ENCODE data around the gene HS6ST1. TPM values are rescaled to one million over a fixed set of nuclear protein-coding genes. Genes with fewer than 3 reads are reported as not detected.

Gene HS6ST1
- total and polyA plus RNA-seq, 2 donors (not counting 1 experiment from before 2014, with no cell fraction given), result 16.6 to 59.9 TPM

GRCh38 chr2:128346291-128347170 is 27.9 kb upstream of the HS6ST1 start:
- Histone ChIP-seq H3K27me3 (ENCODE audit: control insufficient read depth, insufficient read depth, low read length) (no peaks in the 10 kb centered on the region), H3K4me2 (ENCODE audit: extremely low read depth, insufficient read depth, low read length) (no peak overlapping the region), H3K4me3 (replicated peaks in 1 of 4; ENCODE audit: control extremely low read depth in 1 of 4, insufficient read depth in 1 of 4, low read depth in 3 of 4, low read length in 4 of 4) (no peak overlapping the region), H4K20me1 (ENCODE audit: control insufficient read depth, extremely low read depth, insufficient read depth, low read length) (no peaks in the 10 kb centered on the region), H3K4me1 (ENCODE audit: control insufficient read depth, extremely low read depth, insufficient read depth, low read length) (peaks cover 9% of the 10 kb centered on the region), H3K79me2 (ENCODE audit: control insufficient read depth, insufficient read depth, low read length) (no peaks in the 10 kb centered on the region), H3K36me3 (ENCODE audit: control insufficient read depth, insufficient read depth, low read length) (no peaks in the 10 kb centered on the region), H3K9ac (ENCODE audit: insufficient read depth, low read length) (no peak overlapping the region), H3K27ac (ENCODE audit: insufficient read depth, low read length) (no peak overlapping the region), H2AFZ (ENCODE audit: low read length) (no peak overlapping the region), H3K9me3 (ENCODE audit: control insufficient read depth, insufficient read depth, low read depth, low read length) (no peaks in the 10 kb centered on the region)
- TF ChIP-seq EZH2 (IDR thresholded peaks at IDR 0.05; ENCODE audit: low read length, missing control alignments) (no peak), CTCF (conservative IDR thresholded peaks at IDR 0.05 in 1 of 2, IDR thresholded peaks at IDR 0.05 in 1 of 2; ENCODE audit: low read depth in 1 of 2, low read length in 2 of 2) (no peak)
- DNase-seq (ENCODE audit: low read depth in 2 of 2), result no peak

GRCh38 chr2:128345436-128346165 is 26.9 kb upstream of the HS6ST1 start:
- Histone ChIP-seq H4K20me1 (ENCODE audit: control insufficient read depth, extremely low read depth, insufficient read depth, low read length) (no peaks in the 10 kb centered on the region), H3K36me3 (ENCODE audit: control insufficient read depth, insufficient read depth, low read length) (no peaks in the 10 kb centered on the region), H2AFZ (ENCODE audit: low read length) (no peak overlapping the region), H3K9me3 (ENCODE audit: control insufficient read depth, insufficient read depth, low read depth, low read length) (no peaks in the 10 kb centered on the region), H3K4me1 (ENCODE audit: control insufficient read depth, extremely low read depth, insufficient read depth, low read length) (peaks cover 9% of the 10 kb centered on the region), H3K4me3 (replicated peaks in 1 of 4; ENCODE audit: control extremely low read depth in 1 of 4, insufficient read depth in 1 of 4, low read depth in 3 of 4, low read length in 4 of 4) (no peak overlapping the region), H3K27me3 (ENCODE audit: control insufficient read depth, insufficient read depth, low read length) (no peaks in the 10 kb centered on the region), H3K9ac (ENCODE audit: insufficient read depth, low read length) (no peak overlapping the region), H3K79me2 (ENCODE audit: control insufficient read depth, insufficient read depth, low read length) (no peaks in the 10 kb centered on the region), H3K27ac (ENCODE audit: insufficient read depth, low read length) (no peak overlapping the region), H3K4me2 (ENCODE audit: extremely low read depth, insufficient read depth, low read length) (no peak overlapping the region)
- DNase-seq (ENCODE audit: low read depth in 2 of 2), result no peak
- TF ChIP-seq CTCF (conservative IDR thresholded peaks at IDR 0.05 in 1 of 2, IDR thresholded peaks at IDR 0.05 in 1 of 2; ENCODE audit: low read depth in 1 of 2, low read length in 2 of 2) (no peak), EZH2 (IDR thresholded peaks at IDR 0.05; ENCODE audit: low read length, missing control alignments) (no peak)

GRCh38 chr2:128344101-128344500 is 25.4 kb upstream of the HS6ST1 start:
- no peaks in the 10 kb centered on the region for H4K20me1 ChIP-seq (ENCODE audit: control insufficient read depth, extremely low read depth, insufficient read depth, low read length)
- no peaks in the 10 kb centered on the region for H3K9me3 ChIP-seq (ENCODE audit: control insufficient read depth, insufficient read depth, low read depth, low read length)
- no peaks in the 10 kb centered on the region for H3K36me3 ChIP-seq (ENCODE audit: control insufficient read depth, insufficient read depth, low read length)
- peaks cover 9% of the 10 kb centered on the region for H3K4me1 ChIP-seq (ENCODE audit: control insufficient read depth, extremely low read depth, insufficient read depth, low read length)
- no peak overlapping the region for H3K27ac ChIP-seq (ENCODE audit: insufficient read depth, low read length)
- no peaks in the 10 kb centered on the region for H3K27me3 ChIP-seq (ENCODE audit: control insufficient read depth, insufficient read depth, low read length)
- no peak for DNase-seq (ENCODE audit: low read depth in 2 of 2)
- TF ChIP-seq EZH2 (IDR thresholded peaks at IDR 0.05; ENCODE audit: low read length, missing control alignments) (no peak), CTCF (conservative IDR thresholded peaks at IDR 0.05 in 1 of 2, IDR thresholded peaks at IDR 0.05 in 1 of 2; ENCODE audit: low read depth in 1 of 2, low read length in 2 of 2) (no peak)
- no peak overlapping the region for H2AFZ ChIP-seq (ENCODE audit: low read length)
- H3K4me3 ChIP-seq (replicated peaks in 1 of 4; ENCODE audit: control extremely low read depth in 1 of 4, insufficient read depth in 1 of 4, low read depth in 3 of 4, low read length in 4 of 4), result no peak overlapping the region
- no peaks in the 10 kb centered on the region for H3K79me2 ChIP-seq (ENCODE audit: control insufficient read depth, insufficient read depth, low read length)
- no peak overlapping the region for H3K9ac ChIP-seq (ENCODE audit: insufficient read depth, low read length)
- H3K4me2 ChIP-seq (ENCODE audit: extremely low read depth, insufficient read depth, low read length), result no peak overlapping the region
